Testis (tissue), 2 donors: ENCODE measurements around the gene FCHO2.

ENCODE experiments used
- CTCF ChIP-seq, 3 experiments: fragments of 450-650 bp in 2 of 3; fragments of 200-600 bp in 1 of 3; sonication (generic) in 1 of 3; IDR thresholded peaks; one replicate each; pipeline ENCODE4 v1.5.1; 2016 to 2019; ENCODE audit warnings: antibody characterized with exemption in 3 of 3, mild to moderate bottlenecking in 2 of 3, moderate library complexity in 1 of 3
- POLR2A ChIP-seq: fragments of 450-650 bp; IDR thresholded peaks from one replicate; pipeline ENCODE4 v1.6.1; 2017; ENCODE audit warnings: antibody characterized with exemption, mild to moderate bottlenecking, moderate library complexity

GRCh38 chr5:72996632-72997031, 40.8 kb downstream of the FCHO2 start:
- TF ChIP-seq CTCF (IDR thresholded peaks at IDR 0.05) = no peak
- no peak for TF ChIP-seq POLR2A
